Posterior cingulate gyrus (tissue), 11 donors: ENCODE data around the gene BAIAP2L1.
"Not testable (repeated sequence)": the region's sequence is repeated elsewhere in the genome, so short reads cannot be mapped to it uniquely, and the experiment has no call there.

Source experiments
- DNase-seq, 10 donors: peaks; one replicate each; pipeline versions ENCODE4 v3.0.0 to v3.0.0-alpha.2; 2020 to 2021; ENCODE audit warnings: mixed read lengths in 3 of 10
- intact Hi-C: fragments of 100-400 bp; cut with DNase I; formaldehyde crosslinking; loops from one replicate; pipeline ENCODE4 v1.15.1; 2023

BAIAP2L1 gene, protein sequence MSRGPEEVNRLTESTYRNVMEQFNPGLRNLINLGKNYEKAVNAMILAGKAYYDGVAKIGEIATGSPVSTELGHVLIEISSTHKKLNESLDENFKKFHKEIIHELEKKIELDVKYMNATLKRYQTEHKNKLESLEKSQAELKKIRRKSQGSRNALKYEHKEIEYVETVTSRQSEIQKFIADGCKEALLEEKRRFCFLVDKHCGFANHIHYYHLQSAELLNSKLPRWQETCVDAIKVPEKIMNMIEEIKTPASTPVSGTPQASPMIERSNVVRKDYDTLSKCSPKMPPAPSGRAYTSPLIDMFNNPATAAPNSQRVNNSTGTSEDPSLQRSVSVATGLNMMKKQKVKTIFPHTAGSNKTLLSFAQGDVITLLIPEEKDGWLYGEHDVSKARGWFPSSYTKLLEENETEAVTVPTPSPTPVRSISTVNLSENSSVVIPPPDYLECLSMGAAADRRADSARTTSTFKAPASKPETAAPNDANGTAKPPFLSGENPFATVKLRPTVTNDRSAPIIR

GRCh38 chr7:98400542-98401340 lies at the start of gene BAIAP2L1:
Gene BAIAP2L1, minus strand, starts transcription at chr7:98401090. Its CDS starts 238 bp downstream, at chr7:98400852.
- peak in 6 of 10 donors; percentile 5 to 86 (median 28) for DNase-seq
- intact Hi-C loops = loop anchor here (5.0 kb wide), 1 partner anchor 103 kb away; no protein-coding TSS in a partner anchor

GRCh38 chr7:98448766-98449165 lies 47.9 kb upstream of the BAIAP2L1 start:
- DNase-seq = no peak
- intact Hi-C loops = no loop called here

GRCh38 chr7:98440992-98441391 lies 40.1 kb upstream of the BAIAP2L1 start:
- DNase-seq, intact Hi-C loops: not testable (repeated sequence)

DNA sequence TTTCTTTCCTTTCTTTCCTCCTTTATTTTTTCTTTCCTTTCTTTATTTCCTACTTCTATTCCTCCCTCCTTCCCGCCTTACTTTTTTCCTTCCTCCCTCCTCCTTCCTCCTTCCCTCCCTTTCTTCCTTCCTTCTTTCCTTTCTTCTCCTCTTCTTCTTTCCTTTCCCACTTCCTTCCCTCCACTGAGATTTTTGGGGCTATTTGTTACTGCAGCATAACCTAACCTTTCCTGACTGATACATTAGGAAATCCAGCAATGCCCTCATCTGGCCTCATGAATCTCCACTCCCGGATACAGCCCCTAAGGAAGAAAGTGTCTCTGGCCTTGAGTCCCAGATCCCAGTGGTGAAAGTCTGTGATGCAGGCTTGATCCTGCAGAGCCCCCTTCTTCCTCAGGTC lies 38.6 kb upstream of the BAIAP2L1 start:
- intact Hi-C loops = loop anchor here (10.0 kb wide), 1 partner anchor 305 kb away; no protein-coding TSS in a partner anchor

DNA sequence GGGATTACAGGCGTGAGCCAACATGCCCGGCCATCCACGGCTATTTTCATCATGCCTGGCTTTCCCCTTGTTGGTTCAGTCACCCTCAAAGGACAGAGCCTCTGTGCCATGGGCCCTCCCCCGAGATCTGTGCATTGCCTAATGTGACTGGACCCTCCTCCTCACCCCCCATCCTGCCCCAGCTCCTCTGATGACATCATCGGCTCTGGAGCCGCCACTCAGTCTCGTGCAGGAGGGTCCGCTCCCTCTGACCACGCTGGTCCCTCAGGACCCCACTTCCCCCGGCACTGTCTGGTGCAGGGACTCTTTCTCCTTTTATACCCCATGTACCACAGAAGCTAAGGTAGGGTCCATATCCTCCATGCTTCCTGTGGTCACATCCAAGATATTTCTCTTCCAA lies 33.2 kb upstream of the BAIAP2L1 start:
- no peak for DNase-seq
- intact Hi-C loops = loop anchor here (10.0 kb wide), 1 partner anchor 311 kb away; no protein-coding TSS in a partner anchor

More for the DNA sequence above, 38.6 kb upstream of the BAIAP2L1 start:
- DNase-seq = no peak

GRCh38 chr7:98429799-98430198 lies 28.9 kb upstream of the BAIAP2L1 start:
- intact Hi-C loops = loop anchor here (10.0 kb wide), 1 partner anchor 315 kb away; no protein-coding TSS in a partner anchor
- DNase-seq = no peak

GRCh38 chr7:98423043-98423442 lies 22.2 kb upstream of the BAIAP2L1 start:
- intact Hi-C loops = no loop called here

GRCh38 chr7:98420966-98421612 lies 20.2 kb upstream of the BAIAP2L1 start:
- intact Hi-C loops = no loop called here
- DNase-seq = peak in 9 of 10 donors; percentile 25 to 93 (median 50)

More at GRCh38 chr7:98423043-98423442, 22.2 kb upstream of the BAIAP2L1 start:
- no peak for DNase-seq

GRCh38 chr7:98419988-98420387 lies 19.1 kb upstream of the BAIAP2L1 start:
- DNase-seq, intact Hi-C loops: not testable (repeated sequence)

GRCh38 chr7:98419316-98419691 lies 18.4 kb upstream of the BAIAP2L1 start:
- DNase-seq, intact Hi-C loops: not testable (repeated sequence)

- no peak for DNase-seq
- intact Hi-C loops = no loop called here
Measured at GRCh38 chr7:98418636-98419315, 17.9 kb upstream of the BAIAP2L1 start.

DNA sequence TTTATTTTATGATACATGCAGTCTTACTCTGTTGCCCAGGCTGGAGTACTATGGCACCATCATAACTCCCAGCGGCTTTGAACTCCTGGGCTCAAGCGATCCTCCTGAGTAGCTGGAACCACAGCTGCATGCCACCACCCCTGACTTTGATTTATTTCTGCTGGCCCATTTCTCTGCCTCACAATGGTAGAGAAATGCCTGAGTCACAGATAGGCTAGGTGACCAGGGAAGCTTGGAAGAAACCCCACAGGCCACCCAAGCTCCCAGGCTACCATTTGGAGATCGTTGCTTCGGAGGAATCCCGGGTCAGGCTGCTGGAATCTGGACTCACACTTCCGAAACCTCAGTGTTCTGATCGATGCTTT lies 17.4 kb upstream of the BAIAP2L1 start:
- intact Hi-C loops = no loop called here

DNA sequence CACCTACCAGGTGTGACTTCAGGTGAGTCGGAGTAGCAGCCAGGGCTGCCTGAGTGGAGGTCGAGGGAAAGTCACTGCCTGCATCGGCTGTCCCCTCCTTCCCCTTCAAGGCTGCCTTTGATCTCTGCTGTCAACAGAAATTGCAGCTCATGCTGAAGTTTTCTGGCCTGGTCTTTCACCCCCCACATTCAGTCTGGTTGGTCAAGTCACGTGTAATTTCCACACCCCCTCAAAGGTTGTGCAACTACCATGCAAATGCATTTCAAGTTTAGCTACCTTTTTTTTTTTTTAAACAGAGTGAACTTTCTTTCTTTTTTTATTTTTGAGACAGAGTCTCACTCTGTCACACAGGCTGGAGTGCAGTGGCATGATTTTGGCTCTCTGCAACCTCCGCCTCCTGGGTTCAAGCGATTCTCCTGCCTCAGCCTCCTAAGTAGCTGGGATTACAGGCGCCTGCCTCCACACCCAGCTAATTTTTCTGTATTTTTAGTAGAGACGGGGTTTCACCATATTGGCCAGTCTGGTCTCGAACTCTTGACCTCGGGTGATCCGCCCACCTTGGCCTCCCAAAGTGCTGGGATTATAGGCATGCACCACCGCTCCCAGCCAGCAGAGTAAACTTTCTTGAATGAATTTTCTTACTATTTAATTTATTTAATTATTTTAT lies 16.8 kb upstream of the BAIAP2L1 start:
- DNase-seq, intact Hi-C loops: not testable (repeated sequence)

More for the DNA sequence above, 17.4 kb upstream of the BAIAP2L1 start:
- no peak for DNase-seq

GRCh38 chr7:98414205-98414900 lies 13.5 kb upstream of the BAIAP2L1 start:
- intact Hi-C loops = no loop called here
- peak in 1 of 10 donors; percentile 18 for DNase-seq

GRCh38 chr7:98413655-98414054 lies 12.8 kb upstream of the BAIAP2L1 start:
- peak in 1 of 10 donors; percentile 22 for DNase-seq
- intact Hi-C loops = not testable (repeated sequence)

DNA sequence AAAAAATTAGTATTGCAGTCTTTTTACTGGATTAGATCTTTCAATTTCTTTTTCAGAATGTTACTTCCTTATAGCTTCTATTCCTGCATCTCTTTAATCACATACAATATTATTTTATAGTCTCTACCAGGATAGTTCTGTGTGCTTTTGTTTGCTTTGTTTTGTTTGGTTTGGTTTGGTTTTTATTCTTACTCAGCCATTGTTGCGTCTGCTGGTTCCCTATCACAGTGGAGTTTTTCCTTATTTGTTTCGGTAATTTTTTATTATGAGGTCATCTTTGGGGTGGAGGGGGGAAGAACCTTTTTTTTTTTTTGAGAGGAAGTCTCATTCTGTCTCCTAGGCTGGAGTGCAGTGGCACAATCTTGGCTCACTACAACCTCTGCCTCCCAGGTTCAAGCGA lies 9.0 kb upstream of the BAIAP2L1 start:
- intact Hi-C loops = no loop called here
- no peak for DNase-seq

GRCh38 chr7:98408146-98408545 lies 7.3 kb upstream of the BAIAP2L1 start:
- DNase-seq, intact Hi-C loops: not testable (repeated sequence)

DNA sequence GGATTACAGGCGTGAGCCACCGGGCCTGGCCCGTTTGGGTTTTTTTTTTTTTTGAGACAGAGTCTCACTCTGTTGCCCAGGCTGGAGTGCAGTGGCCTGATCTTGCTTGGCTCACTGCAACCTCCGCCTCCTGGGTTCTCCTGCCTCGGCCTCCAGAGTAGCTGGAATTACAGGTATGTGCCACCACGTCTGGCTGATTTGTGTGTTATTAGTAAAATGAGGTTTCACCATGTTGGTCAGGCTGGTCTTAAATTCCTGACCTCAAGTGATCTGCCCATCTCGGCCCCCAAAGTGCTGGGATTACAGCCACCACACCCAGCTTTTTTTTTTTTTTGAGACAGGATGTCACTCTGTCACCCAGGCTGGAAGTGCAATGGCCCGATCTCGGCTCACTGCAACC lies 5.9 kb upstream of the BAIAP2L1 start:
- no peak for DNase-seq
- intact Hi-C loops = no loop called here

DNA sequence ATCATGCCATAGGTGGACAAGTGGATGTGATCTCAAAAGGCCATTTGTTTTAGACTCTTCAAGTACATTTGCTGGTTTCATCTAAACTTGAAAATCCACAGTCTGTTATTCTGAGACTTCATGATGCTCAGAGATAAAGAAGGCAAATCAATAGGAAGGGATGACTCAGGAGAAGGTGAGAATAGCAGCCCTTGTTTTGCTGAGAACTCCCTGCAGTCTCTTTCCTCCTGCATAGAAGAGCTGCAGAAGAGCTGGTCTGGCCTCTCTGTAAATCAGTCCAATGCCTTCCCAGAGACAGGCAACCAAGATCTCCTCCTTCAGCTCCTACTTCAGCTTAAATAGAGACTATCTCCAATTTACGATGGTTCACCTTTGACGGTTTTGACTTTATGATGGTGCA lies 4.0 kb upstream of the BAIAP2L1 start:
- intact Hi-C loops = loop anchor here (5.0 kb wide), 1 partner anchor 108 kb away; no protein-coding TSS in a partner anchor

More for the DNA sequence above, 4.0 kb upstream of the BAIAP2L1 start:
- DNase-seq = no peak
